NCI-H748 (cell line): ENCODE results near the gene TMTC1.
"Not testable (repeated sequence)": the region's sequence is repeated elsewhere in the genome, so short reads cannot be mapped to it uniquely, and the experiment has no call there.

Experiments used
- DNase-seq: peaks from one replicate; lab custom pipeline; 2025; ENCODE audit not compliant: unreplicated experiment; lab: John Stamatoyannopoulos, UW

The TMTC1 gene

GRCh38 chr12:29673346-29673745, 110.4 kb downstream of the TMTC1 start:
- no peak for DNase-seq

- no peak for DNase-seq
Observed at GRCh38 chr12:29672580-29672979, 111.2 kb downstream of the TMTC1 start.

GRCh38 chr12:29671742-29672141, 112.0 kb downstream of the TMTC1 start:
- no peak for DNase-seq

GRCh38 chr12:29667011-29667410, 116.7 kb downstream of the TMTC1 start:
- DNase-seq: no peak

GRCh38 chr12:29665107-29665506, 118.6 kb downstream of the TMTC1 start:
- no peak for DNase-seq

GRCh38 chr12:29662734-29663323, 120.9 kb downstream of the TMTC1 start:
- no peak for DNase-seq

GRCh38 chr12:29660847-29661246, 122.9 kb downstream of the TMTC1 start:
- no peak for DNase-seq

- DNase-seq: no peak
Observed at GRCh38 chr12:29656762-29657538, 126.8 kb downstream of the TMTC1 start.

- no peak for DNase-seq
Observed at GRCh38 chr12:29655861-29656260, 127.9 kb downstream of the TMTC1 start.

- DNase-seq: no peak
Observed at GRCh38 chr12:29653286-29653685, 130.5 kb downstream of the TMTC1 start.

GRCh38 chr12:29650371-29650770, 133.4 kb downstream of the TMTC1 start:
- no peak for DNase-seq

GRCh38 chr12:29649722-29650121, 134.0 kb downstream of the TMTC1 start:
- no peak for DNase-seq

- DNase-seq: no peak
Observed at GRCh38 chr12:29644536-29645162, 139.1 kb downstream of the TMTC1 start.

GRCh38 chr12:29640589-29641345, 143.0 kb downstream of the TMTC1 start:
- no peak for DNase-seq

- DNase-seq: no peak
Observed at GRCh38 chr12:29639893-29640495, 143.7 kb downstream of the TMTC1 start.

GRCh38 chr12:29638528-29638927, 145.2 kb downstream of the TMTC1 start:
- DNase-seq: no peak

GRCh38 chr12:29634057-29634456, 149.7 kb downstream of the TMTC1 start:
- DNase-seq: no peak

GRCh38 chr12:29630164-29630563, 153.6 kb downstream of the TMTC1 start:
- not testable (repeated sequence) for DNase-seq

- DNase-seq: no peak
Observed at GRCh38 chr12:29627221-29627620, 156.5 kb downstream of the TMTC1 start.

- no peak for DNase-seq
Observed at GRCh38 chr12:29625359-29625953, 158.3 kb downstream of the TMTC1 start.

GRCh38 chr12:29622251-29622650, 161.5 kb downstream of the TMTC1 start:
- no peak for DNase-seq
